Neural progenitor cell (in vitro differentiated cells): ENCODE results near the gene CDKL5. TPM values are rescaled to one million over a fixed set of nuclear protein-coding genes. Genes with fewer than 3 reads are reported as not detected.

Experiments
- DNase-seq: peaks from one replicate; pipeline ENCODE4 v3.0.0-alpha.2; 2016; ENCODE audit warnings: low spot score
- H2AFZ ChIP-seq: fragments of 200-600 bp; sonication (generic); replicated peaks from 2 replicates; pipeline ENCODE4 v1.6.1; 2016; ENCODE audit warnings: antibody characterized with exemption
- H3F3A ChIP-seq: fragments of 200-600 bp; sonication (generic); 2 replicates; pipeline ENCODE4 v1.6.1; 2016; ENCODE audit warnings: antibody characterized with exemption, low read depth
- H3K27ac ChIP-seq: fragments of 200-600 bp; sonication (generic); 2 replicates; pipeline ENCODE4 v1.5.1; 2016; ENCODE audit warnings: mild to moderate bottlenecking
- H3K27me3 ChIP-seq: fragments of 200-600 bp; sonication (generic); 2 replicates; pipeline ENCODE4 v1.6.1; 2016; ENCODE audit warnings: mild to moderate bottlenecking, moderate library complexity
- H3K36me3 ChIP-seq: fragments of 200-600 bp; sonication (generic); 2 replicates; pipeline ENCODE4 v1.5.1; 2016
- H3K4me1 ChIP-seq: fragments of 200-600 bp; sonication (generic); 2 replicates; pipeline ENCODE4 v1.6.1; 2016; ENCODE audit warnings: mixed run types
- H3K4me2 ChIP-seq: fragments of 200-600 bp; sonication (generic); 2 replicates; pipeline ENCODE4 v1.6.1; 2016
- H3K4me3 ChIP-seq: fragments of 200-600 bp; sonication (generic); 2 replicates; pipeline ENCODE4 v1.5.1; 2016
- H3K79me2 ChIP-seq: fragments of 200-600 bp; sonication (generic); 2 replicates; pipeline ENCODE4 v1.6.1; 2016; ENCODE audit warnings: low read depth
- H3K9ac ChIP-seq: fragments of 200-600 bp; sonication (generic); 2 replicates; pipeline ENCODE4 v1.6.1; 2016
- H3K9me3 ChIP-seq: fragments of 200-600 bp; sonication (generic); 2 replicates; pipeline ENCODE4 v1.5.1; 2016; ENCODE audit warnings: low read depth
- H4K20me1 ChIP-seq: fragments of 200-600 bp; sonication (generic); 2 replicates; pipeline ENCODE4 v1.6.1; 2016; ENCODE audit warnings: low read depth
- H3K27ac Mint-ChIP-seq: 3 replicates; pipeline ENCODE4 v1.8.0; 2021; ENCODE audit warnings: mixed read lengths
- H3K27me3 Mint-ChIP-seq: 2 replicates; pipeline ENCODE4 v1.8.0; 2022; ENCODE audit warnings: low read depth, mild to moderate bottlenecking, inconsistent platforms, moderate library complexity, mixed read lengths; ENCODE audit not compliant: insufficient read depth
- H3K36me3 Mint-ChIP-seq: 3 replicates; pipeline ENCODE4 v1.8.0; 2021; ENCODE audit warnings: mixed read lengths
- H3K4me1 Mint-ChIP-seq: 3 replicates; pipeline ENCODE4 v1.8.0; 2021; ENCODE audit warnings: mixed read lengths
- H3K4me3 Mint-ChIP-seq: 3 replicates; pipeline ENCODE4 v1.8.0; 2021; ENCODE audit warnings: mild to moderate bottlenecking, moderate library complexity, mixed read lengths
- H3K9me3 Mint-ChIP-seq: 3 replicates; pipeline ENCODE4 v1.8.0; 2020; ENCODE audit warnings: mixed read lengths
- CTCF ChIP-seq: fragments of 200-600 bp; sonication (generic); IDR thresholded peaks from 2 replicates; pipeline ENCODE4 v1.5.1; 2017; ENCODE audit warnings: antibody characterized with exemption, mild to moderate bottlenecking
- EZH2 ChIP-seq: fragments of 200-600 bp; sonication (generic); IDR thresholded peaks from 2 replicates; pipeline ENCODE4 v1.6.1; 2017; ENCODE audit warnings: antibody characterized with exemption, mild to moderate bottlenecking, moderate library complexity
- EZH2phosphoT487 ChIP-seq: fragments of 200-600 bp; sonication (generic); IDR thresholded peaks from 2 replicates; pipeline ENCODE4 v1.6.1; 2017; ENCODE audit warnings: antibody characterized with exemption
- total RNA-seq: library from RNA; depleted of rRNA; stranded (reverse); fragments of >200 nt; gene quantifications from 2 replicates; pipeline ENCODE4 v1.2.3, GENCODE V29; 2015; ENCODE audit warnings: low replicate concordance

The CDKL5 gene
- total RNA-seq, 1 donor from 2014 or later, result 8.6 TPM

GRCh38 chrX:18676470-18676869, 251.1 kb downstream of the CDKL5 start:
- Mint-ChIP-seq H3K4me1 (no peaks in the 10 kb centered on the region), H3K36me3 (no peaks in the 10 kb centered on the region), H3K4me3 (peak overlapping the region; percentile 80), H3K27ac (no peak overlapping the region), H3K27me3 (peaks cover 18% of the 10 kb centered on the region), H3K9me3 (peaks cover 13% of the 10 kb centered on the region)
- no peaks in the 10 kb centered on the region for H3K27me3 ChIP-seq
- no peaks in the 10 kb centered on the region for H3F3A ChIP-seq
- H3K4me3 ChIP-seq, result no peak overlapping the region
- no peaks in the 10 kb centered on the region for H3K36me3 ChIP-seq
- TF ChIP-seq EZH2phosphoT487 (no peak), CTCF (peak; percentile 52), EZH2 (no peak)
- no peak overlapping the region for H3K27ac ChIP-seq
- no peak overlapping the region for H2AFZ ChIP-seq
- H3K9ac ChIP-seq, result no peak overlapping the region
- H3K4me1 ChIP-seq, result no peaks in the 10 kb centered on the region
- H3K4me2 ChIP-seq, result no peak overlapping the region
- H3K79me2 ChIP-seq, result no peaks in the 10 kb centered on the region
- H4K20me1 ChIP-seq, result no peaks in the 10 kb centered on the region
- H3K9me3 ChIP-seq, result no peaks in the 10 kb centered on the region
- DNase-seq, result peak; percentile 47

- H3K4me3 ChIP-seq, result no peak overlapping the region
- no peaks in the 10 kb centered on the region for H3K4me1 Mint-ChIP-seq
Measured at GRCh38 chrX:18677161-18677869, 251.9 kb downstream of the CDKL5 start.

GRCh38 chrX:18681996-18682395, 256.6 kb downstream of the CDKL5 start:
- H2AFZ ChIP-seq, result no peak overlapping the region
- H3K27me3 ChIP-seq, result no peaks in the 10 kb centered on the region
- H3K4me1 ChIP-seq, result no peaks in the 10 kb centered on the region
- Mint-ChIP-seq H3K36me3 (no peaks in the 10 kb centered on the region), H3K27ac (no peak overlapping the region), H3K9me3 (peaks cover 12% of the 10 kb centered on the region), H3K4me3 (no peak overlapping the region), H3K4me1 (no peaks in the 10 kb centered on the region), H3K27me3 (peaks cover 3% of the 10 kb centered on the region)
- H3K4me3 ChIP-seq, result no peak overlapping the region
- H3K9ac ChIP-seq, result no peak overlapping the region
- no peak overlapping the region for H3K4me2 ChIP-seq
- no peak for TF ChIP-seq EZH2phosphoT487
- H3K27ac ChIP-seq, result no peak overlapping the region
- H3K36me3 ChIP-seq, result no peaks in the 10 kb centered on the region
- no peaks in the 10 kb centered on the region for H3F3A ChIP-seq
- H4K20me1 ChIP-seq, result no peaks in the 10 kb centered on the region
- no peaks in the 10 kb centered on the region for H3K79me2 ChIP-seq
- no peaks in the 10 kb centered on the region for H3K9me3 ChIP-seq
- DNase-seq, result no peak

More at GRCh38 chrX:18677161-18677869, 251.9 kb downstream of the CDKL5 start:
- Histone ChIP-seq H4K20me1 (no peaks in the 10 kb centered on the region), H3K27me3 (no peaks in the 10 kb centered on the region), H3K79me2 (no peaks in the 10 kb centered on the region), H3K27ac (no peak overlapping the region), H3K9ac (no peak overlapping the region), H3F3A (no peaks in the 10 kb centered on the region), H3K9me3 (no peaks in the 10 kb centered on the region), H2AFZ (no peak overlapping the region), H3K4me1 (no peaks in the 10 kb centered on the region), H3K36me3 (no peaks in the 10 kb centered on the region), H3K4me2 (no peak overlapping the region)
- no peak for TF ChIP-seq EZH2phosphoT487
- TF ChIP-seq CTCF, result no peak
- TF ChIP-seq EZH2, result no peak
- no peak overlapping the region for H3K4me3 Mint-ChIP-seq
- peaks cover 18% of the 10 kb centered on the region for H3K27me3 Mint-ChIP-seq
- H3K9me3 Mint-ChIP-seq, result peaks cover 15% of the 10 kb centered on the region
- no peak for DNase-seq
- no peak overlapping the region for H3K27ac Mint-ChIP-seq
- no peaks in the 10 kb centered on the region for H3K36me3 Mint-ChIP-seq

GRCh38 chrX:18682979-18683387, 257.6 kb downstream of the CDKL5 start:
- no peaks in the 10 kb centered on the region for H3K4me1 Mint-ChIP-seq
- peaks cover 2% of the 10 kb centered on the region for H3K27me3 Mint-ChIP-seq
- H3K27ac Mint-ChIP-seq, result no peak overlapping the region
- no peaks in the 10 kb centered on the region for H3K4me1 ChIP-seq
- H3K27me3 ChIP-seq, result no peaks in the 10 kb centered on the region
- no peak overlapping the region for H3K4me2 ChIP-seq
- no peaks in the 10 kb centered on the region for H3K79me2 ChIP-seq
- no peak overlapping the region for H3K9ac ChIP-seq
- H3K27ac ChIP-seq, result no peak overlapping the region
- H3K36me3 Mint-ChIP-seq, result no peaks in the 10 kb centered on the region
- no peaks in the 10 kb centered on the region for H3K9me3 ChIP-seq
- H3K36me3 ChIP-seq, result no peaks in the 10 kb centered on the region
- TF ChIP-seq EZH2phosphoT487, result no peak
- H3K4me3 ChIP-seq, result no peak overlapping the region
- H3F3A ChIP-seq, result no peaks in the 10 kb centered on the region
- DNase-seq, result no peak
- no peaks in the 10 kb centered on the region for H4K20me1 ChIP-seq
- H3K9me3 Mint-ChIP-seq, result peaks cover 13% of the 10 kb centered on the region
- H2AFZ ChIP-seq, result no peak overlapping the region
- no peak overlapping the region for H3K4me3 Mint-ChIP-seq
